Measurements from ENCODE around the gene SLC25A19. TPM values are rescaled to one million over a fixed set of nuclear protein-coding genes. Genes with fewer than 3 reads are reported as not detected.

Gene SLC25A19
- total RNA-seq, 2 experiments from 2014 or later = 113 to 144 TPM

DNA sequence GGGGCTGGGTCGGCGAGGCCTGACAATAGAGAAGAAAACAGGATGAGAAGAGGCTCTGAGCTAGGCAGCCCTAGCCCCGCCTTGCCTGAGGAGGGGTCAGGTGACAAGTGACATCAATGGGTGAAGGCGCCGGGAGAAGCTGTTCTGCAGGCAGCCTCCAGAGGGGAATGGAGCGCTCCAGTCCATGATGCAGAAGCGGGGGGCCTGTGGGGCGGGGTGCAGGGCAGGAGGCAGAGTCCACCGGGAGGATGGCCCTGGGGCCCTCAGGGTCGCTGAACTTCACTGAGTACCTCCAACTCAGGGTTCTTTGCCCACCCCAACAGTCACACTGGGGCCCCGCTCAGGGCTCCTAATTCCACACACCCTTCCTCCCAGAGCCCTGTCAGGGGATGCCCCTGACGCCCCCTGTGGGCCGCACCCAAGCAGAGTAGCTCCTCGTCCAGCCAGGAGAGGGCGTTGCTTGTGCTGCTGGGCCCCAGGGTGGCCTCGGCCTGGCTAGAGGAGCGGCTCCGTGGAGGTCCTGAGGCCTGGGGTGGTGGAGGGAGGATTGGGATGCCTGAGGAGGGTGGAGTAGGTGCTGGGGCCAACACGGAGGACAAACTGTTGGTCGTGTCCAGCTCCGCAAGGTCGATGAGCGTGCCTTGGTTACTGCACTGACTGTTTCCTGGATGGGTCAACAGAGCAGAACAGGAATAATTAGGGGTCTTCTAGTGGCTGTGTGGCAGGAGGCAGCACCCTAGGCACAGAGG, 48.7 kb downstream of the SLC25A19 start:
- peak; percentile 72 for DNase-seq (ENCODE audit: low spot score)
- Histone ChIP-seq H3K4me2 (ENCODE audit: low read length) (no peak overlapping the region), H3K4me1 (ENCODE audit: insufficient read depth, low read length, poor library complexity, severe bottlenecking) (peaks cover 46% of the 10 kb centered on the region), H4K20me1 (ENCODE audit: insufficient read depth, low read length) (no peaks in the 10 kb centered on the region), H3K27ac (ENCODE audit: low read depth, low read length, poor library complexity, severe bottlenecking) (no peak overlapping the region), H3K9me3 (ENCODE audit: low read length) (no peaks in the 10 kb centered on the region), H3K9me2 (ENCODE audit: insufficient read depth, low read length) (no peaks in the 10 kb centered on the region), H2AFZ (ENCODE audit: low read length) (no peak overlapping the region), H3K79me2 (ENCODE audit: insufficient read depth, low read depth, low read length) (no peaks in the 10 kb centered on the region), H3K4me3 (ENCODE audit: low read depth, low read length, poor library complexity, severe bottlenecking) (no peak overlapping the region), H3K36me3 (ENCODE audit: insufficient read depth, low read length) (peaks cover 96% of the 10 kb centered on the region)
- ChIA-PET POLR2A (interaction anchor here (0.6 to 1.2 kb wide), 3 partner anchors 12 to 172 kb away, joined by 3 to 11 read pairs (median 3); no protein-coding TSS in a partner anchor), CTCF (ENCODE audit: unreplicated experiment) (interaction anchor here (0.6 to 1.7 kb wide), 9 partner anchors 9 to 279 kb away, joined by 3 to 8 read pairs (median 4); partner anchors contain the start of genes MIF4GD and SLC25A19)
- no TSS peak for BruUV-seq (replicated peaks)
- TF ChIP-seq, protein P1, sequence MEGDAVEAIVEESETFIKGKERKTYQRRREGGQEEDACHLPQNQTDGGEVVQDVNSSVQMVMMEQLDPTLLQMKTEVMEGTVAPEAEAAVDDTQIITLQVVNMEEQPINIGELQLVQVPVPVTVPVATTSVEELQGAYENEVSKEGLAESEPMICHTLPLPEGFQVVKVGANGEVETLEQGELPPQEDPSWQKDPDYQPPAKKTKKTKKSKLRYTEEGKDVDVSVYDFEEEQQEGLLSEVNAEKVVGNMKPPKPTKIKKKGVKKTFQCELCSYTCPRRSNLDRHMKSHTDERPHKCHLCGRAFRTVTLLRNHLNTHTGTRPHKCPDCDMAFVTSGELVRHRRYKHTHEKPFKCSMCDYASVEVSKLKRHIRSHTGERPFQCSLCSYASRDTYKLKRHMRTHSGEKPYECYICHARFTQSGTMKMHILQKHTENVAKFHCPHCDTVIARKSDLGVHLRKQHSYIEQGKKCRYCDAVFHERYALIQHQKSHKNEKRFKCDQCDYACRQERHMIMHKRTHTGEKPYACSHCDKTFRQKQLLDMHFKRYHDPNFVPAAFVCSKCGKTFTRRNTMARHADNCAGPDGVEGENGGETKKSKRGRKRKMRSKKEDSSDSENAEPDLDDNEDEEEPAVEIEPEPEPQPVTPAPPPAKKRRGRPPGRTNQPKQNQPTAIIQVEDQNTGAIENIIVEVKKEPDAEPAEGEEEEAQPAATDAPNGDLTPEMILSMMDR (conservative IDR thresholded peaks at IDR 0.05; ENCODE audit: low read length) = peak; percentile 100
- no peak for TF ChIP-seq EZH2phosphoT487 (IDR thresholded peaks at IDR 0.05; ENCODE audit: borderline replicate concordance, low read depth, low read length)
- intact Hi-C loops (cut with micrococcal nuclease; ENCODE audit: unreplicated experiment) = loop anchor here (1.0 to 5.0 kb wide), 3 partner anchors 31 to 172 kb away; partner anchors contain the start of genes MIF4GD and NUP85

DNA sequence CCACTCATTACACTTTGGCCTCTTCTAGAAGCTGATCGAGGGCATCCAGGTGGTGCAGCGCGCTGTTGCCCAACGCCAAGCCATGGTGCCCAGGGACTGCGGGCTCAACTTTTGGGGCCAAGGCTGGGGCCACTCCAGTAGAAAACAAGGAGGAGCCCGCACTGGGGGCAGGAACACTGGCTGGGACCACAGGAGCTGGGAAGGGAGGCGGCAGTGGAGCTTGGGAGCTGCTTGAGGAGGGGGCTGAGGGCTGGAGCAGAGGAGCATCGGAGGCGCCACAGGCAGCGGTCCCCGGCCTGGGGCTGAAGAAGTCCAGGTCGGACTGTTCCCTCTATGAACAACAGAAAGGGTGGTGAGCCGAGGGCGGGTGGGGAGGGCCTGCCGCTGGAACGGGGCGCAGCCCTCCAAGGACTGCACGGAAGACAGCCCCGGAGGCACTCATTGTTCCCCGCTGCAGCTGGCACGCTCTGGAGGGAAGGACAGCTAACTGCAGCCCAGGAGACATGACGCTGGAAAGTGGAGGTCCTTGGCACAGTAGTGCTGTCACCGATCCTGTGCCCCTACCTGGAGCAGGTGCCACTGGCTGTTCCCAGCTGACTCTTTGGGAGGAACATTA, 49.3 kb downstream of the SLC25A19 start:
- Histone ChIP-seq H3K9me3 (ENCODE audit: low read length) (no peaks in the 10 kb centered on the region), H3K27ac (ENCODE audit: low read depth, low read length, poor library complexity, severe bottlenecking) (no peak overlapping the region), H4K20me1 (ENCODE audit: insufficient read depth, low read length) (no peaks in the 10 kb centered on the region), H2AFZ (ENCODE audit: low read length) (no peak overlapping the region), H3K4me3 (ENCODE audit: low read depth, low read length, poor library complexity, severe bottlenecking) (no peak overlapping the region), H3K9me2 (ENCODE audit: insufficient read depth, low read length) (no peaks in the 10 kb centered on the region), H3K79me2 (ENCODE audit: insufficient read depth, low read depth, low read length) (no peaks in the 10 kb centered on the region), H3K36me3 (ENCODE audit: insufficient read depth, low read length) (peaks cover 96% of the 10 kb centered on the region), H3K4me1 (ENCODE audit: insufficient read depth, low read length, poor library complexity, severe bottlenecking) (peaks cover 39% of the 10 kb centered on the region), H3K4me2 (ENCODE audit: low read length) (no peak overlapping the region)
- TF ChIP-seq, protein P1 (conservative IDR thresholded peaks at IDR 0.05; ENCODE audit: low read length) = no peak
- TF ChIP-seq EZH2phosphoT487 (IDR thresholded peaks at IDR 0.05; ENCODE audit: borderline replicate concordance, low read depth, low read length) = no peak
- intact Hi-C loops (cut with micrococcal nuclease; ENCODE audit: unreplicated experiment) = loop anchor here (1.0 to 5.0 kb wide), 3 partner anchors 31 to 172 kb away; partner anchors contain the start of genes MIF4GD and NUP85
- no TSS peak for BruUV-seq (replicated peaks)
- ChIA-PET CTCF (ENCODE audit: unreplicated experiment) (interaction anchor here (0.6 to 1.7 kb wide), 13 partner anchors 9 to 279 kb away, joined by 3 to 8 read pairs (median 4); partner anchors contain the start of genes MIF4GD and SLC25A19), POLR2A (interaction anchor here (0.6 to 1.2 kb wide), 4 partner anchors 11 to 172 kb away, joined by 3 to 11 read pairs (median 3); no protein-coding TSS in a partner anchor)
- DNase-seq (ENCODE audit: low spot score) = no peak
